OCI-LY1 (cell line): ENCODE results near the gene AGPS.

ENCODE experiments used
- EZH2 ChIP-seq: fragments of 200-600 bp; sonication (generic), shearing (Covaris generic); IDR thresholded peaks from 2 replicates; pipeline ENCODE4 v1.8.0; 2017; ENCODE audit warnings: borderline replicate concordance, mixed run types, mild to moderate bottlenecking, antibody characterized with exemption, low read length, moderate library complexity, mixed read lengths
- TF ChIP-seq, protein P1 (sequence below): fragments of 200-600 bp; sonication (generic), shearing (Covaris generic); IDR thresholded peaks from 2 replicates; pipeline ENCODE4 v1.5.1; 2017; ENCODE audit warnings: mild to moderate bottlenecking, antibody characterized with exemption, low read length, moderate library complexity, mixed read lengths

- TF ChIP-seq, protein P1, sequence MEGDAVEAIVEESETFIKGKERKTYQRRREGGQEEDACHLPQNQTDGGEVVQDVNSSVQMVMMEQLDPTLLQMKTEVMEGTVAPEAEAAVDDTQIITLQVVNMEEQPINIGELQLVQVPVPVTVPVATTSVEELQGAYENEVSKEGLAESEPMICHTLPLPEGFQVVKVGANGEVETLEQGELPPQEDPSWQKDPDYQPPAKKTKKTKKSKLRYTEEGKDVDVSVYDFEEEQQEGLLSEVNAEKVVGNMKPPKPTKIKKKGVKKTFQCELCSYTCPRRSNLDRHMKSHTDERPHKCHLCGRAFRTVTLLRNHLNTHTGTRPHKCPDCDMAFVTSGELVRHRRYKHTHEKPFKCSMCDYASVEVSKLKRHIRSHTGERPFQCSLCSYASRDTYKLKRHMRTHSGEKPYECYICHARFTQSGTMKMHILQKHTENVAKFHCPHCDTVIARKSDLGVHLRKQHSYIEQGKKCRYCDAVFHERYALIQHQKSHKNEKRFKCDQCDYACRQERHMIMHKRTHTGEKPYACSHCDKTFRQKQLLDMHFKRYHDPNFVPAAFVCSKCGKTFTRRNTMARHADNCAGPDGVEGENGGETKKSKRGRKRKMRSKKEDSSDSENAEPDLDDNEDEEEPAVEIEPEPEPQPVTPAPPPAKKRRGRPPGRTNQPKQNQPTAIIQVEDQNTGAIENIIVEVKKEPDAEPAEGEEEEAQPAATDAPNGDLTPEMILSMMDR, result no peak
- TF ChIP-seq EZH2, result no peak
These were observed 158.0 kb downstream of the AGPS start for GRCh38 chr2:177550264-177551200.
